Measurements from ENCODE around the gene COL25A1.

DNA sequence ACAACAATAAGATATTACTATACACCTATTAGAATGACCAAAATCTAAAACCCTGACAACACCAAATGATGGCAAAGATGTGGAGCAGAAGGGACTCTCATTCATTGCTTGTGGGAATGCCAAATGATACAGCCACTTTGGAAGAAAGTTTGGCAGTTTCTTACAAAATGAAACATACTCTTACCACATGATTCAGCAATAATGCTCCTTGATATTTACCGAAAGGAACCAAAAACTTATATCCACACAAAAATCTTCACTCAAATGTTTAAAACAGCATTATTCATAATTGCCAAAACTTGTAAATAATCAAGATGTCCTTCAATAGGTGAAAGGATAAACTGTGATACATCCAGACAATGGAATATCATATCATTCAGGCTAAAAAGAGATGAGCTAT is 180.9 kb downstream of the COL25A1 start:
- TF ChIP-seq, protein P1, sequence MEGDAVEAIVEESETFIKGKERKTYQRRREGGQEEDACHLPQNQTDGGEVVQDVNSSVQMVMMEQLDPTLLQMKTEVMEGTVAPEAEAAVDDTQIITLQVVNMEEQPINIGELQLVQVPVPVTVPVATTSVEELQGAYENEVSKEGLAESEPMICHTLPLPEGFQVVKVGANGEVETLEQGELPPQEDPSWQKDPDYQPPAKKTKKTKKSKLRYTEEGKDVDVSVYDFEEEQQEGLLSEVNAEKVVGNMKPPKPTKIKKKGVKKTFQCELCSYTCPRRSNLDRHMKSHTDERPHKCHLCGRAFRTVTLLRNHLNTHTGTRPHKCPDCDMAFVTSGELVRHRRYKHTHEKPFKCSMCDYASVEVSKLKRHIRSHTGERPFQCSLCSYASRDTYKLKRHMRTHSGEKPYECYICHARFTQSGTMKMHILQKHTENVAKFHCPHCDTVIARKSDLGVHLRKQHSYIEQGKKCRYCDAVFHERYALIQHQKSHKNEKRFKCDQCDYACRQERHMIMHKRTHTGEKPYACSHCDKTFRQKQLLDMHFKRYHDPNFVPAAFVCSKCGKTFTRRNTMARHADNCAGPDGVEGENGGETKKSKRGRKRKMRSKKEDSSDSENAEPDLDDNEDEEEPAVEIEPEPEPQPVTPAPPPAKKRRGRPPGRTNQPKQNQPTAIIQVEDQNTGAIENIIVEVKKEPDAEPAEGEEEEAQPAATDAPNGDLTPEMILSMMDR (IDR thresholded peaks at IDR 0.05; ENCODE audit: low read depth, low read length) = no peak
- TF ChIP-seq EZH2phosphoT487 (IDR thresholded peaks at IDR 0.05; ENCODE audit: low read depth) = no peak
